HG02870 (cell line): ENCODE measurements around the gene DNAJA2.

Source experiments
- ATAC-seq: cut with Tn5 transposase; IDR thresholded peaks from one replicate; pipeline ENCODE4 v1.9.1; 2021; ENCODE audit warnings: mild to moderate bottlenecking, moderate library complexity; ENCODE audit not compliant: unreplicated experiment

Gene DNAJA2

GRCh38 chr16:46929378-46930332, 43.8 kb downstream of the DNAJA2 start:
- peak; percentile 75 for ATAC-seq

- ATAC-seq = no peak
Measured at GRCh38 chr16:46928811-46929210, 44.7 kb downstream of the DNAJA2 start.

- no peak for ATAC-seq
Measured at GRCh38 chr16:46927273-46927672, 46.2 kb downstream of the DNAJA2 start.

DNA sequence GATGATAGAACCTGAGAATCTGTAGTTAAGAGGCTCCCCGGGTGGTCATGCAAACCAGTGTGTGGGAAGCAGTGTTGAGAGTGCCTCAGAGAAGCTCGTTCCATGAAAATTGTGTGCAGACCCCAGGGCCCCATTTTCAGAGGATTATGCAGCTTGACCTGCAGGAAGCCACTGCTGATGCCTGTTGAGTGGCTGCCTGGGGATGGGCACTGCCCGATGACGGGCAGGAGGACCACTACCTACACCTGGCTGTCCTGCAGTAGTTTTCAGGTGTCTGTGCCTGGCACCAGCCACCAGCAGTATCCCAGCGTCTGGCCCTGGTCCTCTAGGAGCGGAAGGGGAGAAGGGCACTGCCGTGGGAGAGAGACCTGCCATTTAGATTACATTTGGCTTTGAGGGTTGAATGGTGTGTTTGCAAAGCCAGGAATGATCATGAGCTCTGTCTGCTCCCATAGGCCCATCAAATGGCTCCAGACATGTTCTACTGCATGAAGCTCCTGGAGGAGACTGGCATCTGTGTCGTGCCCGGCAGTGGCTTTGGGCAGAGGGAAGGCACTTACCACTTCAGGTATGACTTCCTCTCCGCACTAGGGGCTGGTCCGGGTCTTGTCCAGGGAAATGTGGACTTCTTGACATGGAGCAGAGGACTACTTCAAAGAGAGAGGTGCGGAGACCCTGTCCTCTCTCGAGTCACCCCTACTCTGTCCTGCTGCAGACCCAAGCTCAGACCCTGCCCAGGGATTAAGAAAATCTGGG, 46.8 kb downstream of the DNAJA2 start:
- no peak for ATAC-seq

- no peak for ATAC-seq
Measured at GRCh38 chr16:46924402-46924801, 49.1 kb downstream of the DNAJA2 start.

DNA sequence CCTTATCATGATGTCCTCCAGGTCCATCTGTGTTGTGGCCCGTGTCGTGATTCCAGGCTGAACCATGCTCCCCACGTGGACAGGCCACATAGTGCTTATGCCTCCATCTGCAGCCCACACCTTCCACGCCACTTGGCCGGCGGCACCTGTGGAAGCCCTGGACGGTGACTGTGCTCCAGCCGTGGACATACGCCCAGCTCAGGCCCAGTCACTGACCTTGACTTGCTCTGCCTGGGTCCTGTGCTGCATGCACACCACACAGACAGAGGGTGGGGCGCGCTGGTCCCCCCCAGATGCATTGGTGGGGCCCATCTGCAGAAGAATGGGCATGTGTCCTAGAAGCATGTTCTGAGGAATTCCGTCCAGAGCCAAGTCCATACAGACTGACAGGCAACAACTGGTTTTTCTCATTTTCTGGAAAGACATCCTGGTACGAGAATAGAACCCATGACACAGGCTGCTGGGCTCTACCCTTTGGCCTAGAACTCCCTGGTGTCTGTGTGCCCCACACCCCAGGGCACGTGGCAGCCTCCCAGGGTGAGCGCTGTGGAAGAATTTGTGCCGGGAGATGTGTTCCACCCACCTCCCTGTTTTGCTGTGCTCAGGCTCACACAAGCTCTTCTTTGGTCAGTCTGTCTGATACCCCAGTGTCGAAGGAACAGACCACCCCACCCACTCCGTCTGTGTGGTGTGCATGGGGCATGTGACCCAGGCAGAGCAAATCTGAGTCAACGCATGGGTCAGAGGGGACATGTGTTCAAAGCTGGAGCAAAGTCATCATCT, 49.8 kb downstream of the DNAJA2 start:
- no peak for ATAC-seq

GRCh38 chr16:46922239-46922638, 51.2 kb downstream of the DNAJA2 start:
- ATAC-seq = no peak

DNA sequence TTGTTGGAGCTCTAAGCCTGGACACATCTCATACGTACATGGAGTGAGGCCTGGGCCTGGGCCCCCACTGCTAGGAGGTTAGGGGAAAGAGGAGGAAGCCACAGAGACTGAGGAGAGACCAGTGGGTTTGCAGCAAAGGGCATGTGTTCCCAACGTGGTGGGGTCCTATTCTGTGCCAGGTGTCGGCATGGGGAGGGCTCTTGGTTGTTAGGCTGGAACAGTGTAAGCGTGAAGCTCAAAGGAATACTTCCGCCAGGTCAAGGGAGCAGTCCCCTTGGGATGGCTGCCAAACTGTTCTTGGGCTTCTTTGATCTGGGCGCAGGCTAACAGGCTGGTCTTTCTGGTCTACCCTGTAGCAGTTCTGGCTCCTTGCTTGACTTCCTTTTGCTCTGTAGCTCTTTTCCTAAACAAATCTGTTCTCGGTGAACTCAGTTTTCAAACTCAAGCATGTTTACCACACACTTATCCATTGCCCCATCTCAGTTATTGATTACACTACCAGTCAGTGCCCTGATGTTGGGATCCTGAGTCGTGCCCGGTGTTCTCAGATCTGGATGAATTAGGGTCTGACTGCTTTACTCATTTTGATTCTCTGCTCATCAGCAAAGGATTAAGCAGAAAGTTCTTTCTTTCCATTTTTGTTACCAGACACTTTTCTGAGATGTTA, 52.9 kb downstream of the DNAJA2 start:
- ATAC-seq = no peak

DNA sequence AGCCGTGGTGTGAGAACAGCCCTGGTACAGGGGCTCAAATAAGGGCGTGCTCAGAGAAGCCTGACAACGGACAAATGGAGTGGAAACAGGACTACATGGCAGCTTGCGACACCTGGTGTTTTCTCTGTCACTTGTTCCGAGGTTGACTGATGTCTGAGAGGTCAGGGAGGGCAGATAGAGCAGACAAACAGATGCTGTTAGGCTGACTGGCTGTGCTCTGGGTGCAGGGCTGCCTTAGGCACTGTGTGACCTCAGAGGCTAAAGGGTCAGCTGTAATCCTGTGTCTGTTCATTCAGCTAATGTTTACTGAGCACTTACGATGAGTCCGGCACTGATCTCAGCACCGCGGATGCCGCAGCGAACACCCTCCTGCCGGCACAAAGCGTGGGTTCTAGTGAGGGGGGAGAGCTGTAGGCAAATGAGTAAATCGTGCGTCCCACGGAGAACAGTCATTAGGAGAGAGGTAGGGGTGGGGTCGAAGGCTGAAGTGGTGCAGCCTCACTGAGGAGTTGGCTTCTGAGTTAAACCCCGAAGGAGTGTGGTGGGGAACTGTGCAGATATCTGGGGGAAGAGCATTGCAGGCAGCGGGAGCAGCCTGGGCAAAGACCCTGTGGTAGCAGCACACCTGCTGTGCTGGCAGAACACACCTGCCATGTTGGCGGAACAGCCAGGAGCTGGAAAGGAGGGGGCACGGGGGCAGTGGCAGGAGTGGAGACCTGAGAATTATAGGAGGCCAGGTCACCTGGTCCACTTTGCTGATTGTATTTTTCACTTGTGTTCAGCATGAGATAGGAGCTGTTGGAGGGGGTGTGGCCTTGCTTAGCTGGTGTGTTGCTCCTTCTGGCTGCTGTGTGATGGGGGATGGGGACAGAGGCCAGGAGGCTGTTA, 54.3 kb downstream of the DNAJA2 start:
- ATAC-seq = peak; percentile 89

DNA sequence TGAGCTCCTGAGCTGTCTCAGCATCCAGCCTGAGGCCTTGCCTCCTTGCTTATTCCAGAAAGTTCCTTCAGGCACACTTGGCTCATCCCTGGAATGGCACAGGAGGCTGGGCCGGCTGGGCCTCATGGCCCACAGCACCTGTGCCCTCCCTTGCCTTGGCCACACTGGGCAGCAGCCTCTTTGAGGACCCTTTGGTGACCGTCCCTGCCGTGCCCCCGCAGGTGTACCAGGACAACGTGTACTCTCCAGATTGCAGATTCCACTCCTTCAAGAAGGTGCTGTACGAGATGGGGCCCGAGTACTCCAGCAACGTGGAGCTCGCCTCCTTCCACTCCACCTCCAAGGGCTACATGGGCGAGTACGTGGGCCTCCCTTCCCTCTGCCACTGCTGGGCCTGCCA, 55.1 kb downstream of the DNAJA2 start:
- ATAC-seq = no peak

GRCh38 chr16:46916980-46917379, 56.5 kb downstream of the DNAJA2 start:
- ATAC-seq = no peak

DNA sequence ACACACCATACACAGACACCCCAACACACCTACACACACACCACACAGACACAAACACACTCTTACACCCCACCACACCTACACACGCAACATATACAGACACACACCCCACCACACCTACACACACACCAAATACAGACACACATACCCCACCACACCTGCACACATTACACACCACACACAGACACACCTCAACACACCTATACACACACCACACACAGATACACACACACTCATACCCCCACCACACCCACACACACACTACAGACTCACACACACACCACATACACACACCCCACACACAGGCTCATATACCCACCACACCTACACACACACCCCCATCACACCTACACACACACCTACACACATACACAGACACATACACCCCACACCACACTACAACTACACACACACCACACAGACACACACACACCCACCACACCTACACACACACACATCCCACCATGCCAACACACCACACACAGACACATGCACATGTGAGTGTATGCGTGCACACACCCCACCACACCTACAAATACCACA, 57.9 kb downstream of the DNAJA2 start:
- ATAC-seq = no peak

GRCh38 chr16:46914556-46915201, 58.8 kb downstream of the DNAJA2 start:
- no peak for ATAC-seq

DNA sequence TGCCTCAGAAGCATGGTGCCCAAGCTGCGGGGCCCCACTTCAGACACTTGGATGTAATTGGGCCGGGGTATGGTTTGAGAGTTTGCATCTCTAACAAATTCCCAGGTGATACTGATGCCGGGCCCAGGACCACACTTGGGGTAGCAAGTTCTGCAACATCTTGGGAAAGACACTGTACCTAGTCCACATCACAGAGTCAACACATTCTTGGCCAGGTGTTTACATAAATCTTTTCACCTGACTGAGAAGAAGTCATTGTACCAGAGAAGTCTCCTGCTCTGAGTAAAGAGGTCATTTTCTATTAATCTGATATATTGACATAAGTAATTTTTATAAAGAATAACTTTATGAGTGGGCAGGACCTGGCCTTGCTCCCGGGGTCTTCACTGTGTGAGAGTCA, 61.8 kb downstream of the DNAJA2 start:
- no peak for ATAC-seq

DNA sequence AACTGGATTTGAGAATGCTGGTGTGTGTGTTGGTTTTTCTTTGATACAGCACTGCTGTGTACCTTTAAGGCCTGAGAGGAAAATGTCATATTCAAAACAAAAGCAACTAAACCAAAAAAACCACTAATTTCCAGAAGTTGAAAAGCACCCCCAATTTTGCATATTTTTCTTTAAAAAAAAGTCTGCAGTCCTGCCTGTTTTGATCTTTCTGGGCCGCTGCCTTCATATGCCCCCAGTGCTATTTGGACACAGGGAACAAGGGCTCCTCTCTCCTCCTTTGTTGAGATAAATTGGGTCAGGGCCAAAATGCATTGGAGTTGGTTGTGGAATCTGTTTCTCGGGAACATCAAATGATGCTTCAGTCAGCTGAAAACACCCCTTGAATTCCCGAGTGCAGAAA, 62.4 kb downstream of the DNAJA2 start:
- peak; percentile 68 for ATAC-seq

DNA sequence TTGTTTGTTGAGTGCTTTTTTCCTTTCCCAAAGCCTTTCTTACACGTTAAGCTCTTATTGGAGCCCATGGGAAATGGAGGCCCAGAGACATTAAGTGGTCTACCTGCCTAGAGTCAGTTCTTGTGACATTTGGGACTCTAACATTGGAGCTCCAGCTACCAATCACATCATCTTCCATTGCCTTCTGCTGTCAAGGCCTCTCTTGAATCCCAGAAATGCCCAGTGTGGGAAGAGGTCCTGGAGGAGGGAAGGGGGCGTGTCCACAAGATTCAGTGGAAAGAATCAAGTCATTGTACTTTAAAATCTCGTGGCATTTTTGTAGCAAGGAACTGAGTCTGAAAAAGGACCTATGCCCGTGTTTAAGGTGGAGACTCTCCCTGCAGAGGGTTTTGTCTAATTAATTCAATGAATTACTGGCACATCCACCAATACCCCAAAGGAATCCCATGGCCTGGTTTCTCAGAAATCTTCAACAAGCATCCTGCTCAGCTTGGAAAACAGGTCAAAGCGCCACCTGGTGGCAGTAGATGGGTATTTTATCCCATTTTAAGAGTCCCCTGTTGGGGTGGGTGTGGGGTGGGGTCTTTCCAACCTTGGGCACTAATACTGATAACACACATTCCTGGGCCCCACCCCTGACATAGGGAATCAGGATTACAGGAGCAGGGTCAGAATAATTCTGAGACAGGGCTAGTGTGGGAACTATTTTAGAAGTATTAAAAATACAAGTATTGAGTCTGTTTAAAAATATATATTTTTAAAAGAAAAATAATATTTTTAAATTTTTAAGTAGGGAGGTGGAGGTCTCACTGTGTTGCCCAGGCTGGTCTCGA, 64.7 kb downstream of the DNAJA2 start:
- no peak for ATAC-seq

GRCh38 chr16:46907061-46907774, 66.3 kb downstream of the DNAJA2 start:
- no peak for ATAC-seq
